ENCODE data around the gene SLC22A6.
"Not testable (repeated sequence)": the region's sequence is repeated elsewhere in the genome, so short reads cannot be mapped to it uniquely, and the experiment has no call there.

SLC22A6 gene

DNA sequence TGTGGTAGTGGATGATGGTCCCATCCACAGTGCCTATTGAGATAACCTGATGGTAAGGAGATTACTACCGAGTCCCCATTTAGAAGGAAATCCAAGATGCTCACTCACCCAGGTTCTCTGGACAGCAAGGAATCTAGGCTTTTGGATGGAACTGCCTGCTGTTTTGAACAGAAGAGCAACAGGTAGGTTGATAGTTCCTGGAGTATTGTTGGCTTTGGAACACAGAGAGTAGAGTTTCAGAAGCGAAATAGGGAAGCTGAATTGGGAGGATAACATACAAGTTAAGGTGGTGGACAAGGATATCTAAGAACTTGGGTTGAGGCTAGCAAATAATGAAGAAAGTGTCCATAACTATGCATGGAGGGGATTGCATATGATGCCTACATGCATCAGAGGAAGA lies 27.6 kb downstream of the SLC22A6 start:
- Histone ChIP-seq H3K4me3 (no peak overlapping the region), H3K27ac (no peak overlapping the region)
- TF ChIP-seq, protein P1, sequence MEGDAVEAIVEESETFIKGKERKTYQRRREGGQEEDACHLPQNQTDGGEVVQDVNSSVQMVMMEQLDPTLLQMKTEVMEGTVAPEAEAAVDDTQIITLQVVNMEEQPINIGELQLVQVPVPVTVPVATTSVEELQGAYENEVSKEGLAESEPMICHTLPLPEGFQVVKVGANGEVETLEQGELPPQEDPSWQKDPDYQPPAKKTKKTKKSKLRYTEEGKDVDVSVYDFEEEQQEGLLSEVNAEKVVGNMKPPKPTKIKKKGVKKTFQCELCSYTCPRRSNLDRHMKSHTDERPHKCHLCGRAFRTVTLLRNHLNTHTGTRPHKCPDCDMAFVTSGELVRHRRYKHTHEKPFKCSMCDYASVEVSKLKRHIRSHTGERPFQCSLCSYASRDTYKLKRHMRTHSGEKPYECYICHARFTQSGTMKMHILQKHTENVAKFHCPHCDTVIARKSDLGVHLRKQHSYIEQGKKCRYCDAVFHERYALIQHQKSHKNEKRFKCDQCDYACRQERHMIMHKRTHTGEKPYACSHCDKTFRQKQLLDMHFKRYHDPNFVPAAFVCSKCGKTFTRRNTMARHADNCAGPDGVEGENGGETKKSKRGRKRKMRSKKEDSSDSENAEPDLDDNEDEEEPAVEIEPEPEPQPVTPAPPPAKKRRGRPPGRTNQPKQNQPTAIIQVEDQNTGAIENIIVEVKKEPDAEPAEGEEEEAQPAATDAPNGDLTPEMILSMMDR (IDR thresholded peaks at IDR 0.05): no peak
- no peak for DNase-seq (ENCODE audit: low spot score)

DNA sequence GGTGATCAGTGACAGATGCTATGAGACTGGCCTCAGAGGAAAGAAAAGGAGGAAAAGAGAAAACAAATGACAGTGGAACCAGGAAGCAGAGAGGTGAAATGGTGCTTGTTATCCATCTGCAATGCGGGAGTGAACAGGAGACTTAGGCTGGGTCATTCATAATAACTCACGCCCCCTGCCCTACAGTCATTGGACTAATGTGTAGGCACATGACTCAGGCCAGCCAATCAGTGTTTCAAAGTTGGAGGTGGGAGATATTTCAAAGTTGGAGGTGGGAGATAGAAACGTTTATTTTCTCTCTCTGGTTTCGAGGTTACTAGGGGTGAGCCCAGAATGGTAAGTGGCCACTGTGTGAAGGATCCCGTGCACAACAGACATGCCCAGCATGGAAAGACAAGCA lies 30.3 kb downstream of the SLC22A6 start:
- no peak for DNase-seq (ENCODE audit: low spot score)
- TF ChIP-seq, protein P1 (IDR thresholded peaks at IDR 0.05): no peak
- Histone ChIP-seq H3K27ac (no peak overlapping the region), H3K4me3 (no peak overlapping the region)

DNA sequence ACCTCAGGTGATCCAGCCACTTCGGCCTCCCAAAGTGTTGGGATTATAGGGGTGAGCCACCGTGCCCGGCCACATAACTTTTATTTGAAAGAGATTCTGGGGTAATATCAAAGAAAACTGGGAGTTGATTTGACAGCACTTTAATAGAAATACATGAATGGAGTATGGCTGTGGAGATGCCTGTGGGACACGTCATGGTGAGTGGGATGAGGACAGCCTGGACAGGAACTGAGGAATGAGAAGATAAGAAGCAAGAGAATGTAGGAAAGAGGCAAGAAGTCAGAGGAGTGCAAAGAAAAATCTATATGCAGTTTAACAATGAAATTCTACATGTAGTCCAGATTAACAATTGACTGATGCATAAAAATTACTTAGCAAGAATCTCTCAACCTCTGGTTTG lies 31.0 kb downstream of the SLC22A6 start:
- Histone ChIP-seq H3K4me3 (no peak overlapping the region), H3K27ac (no peak overlapping the region)
- no peak for DNase-seq (ENCODE audit: low spot score)
- TF ChIP-seq, protein P1 (IDR thresholded peaks at IDR 0.05): no peak

DNA sequence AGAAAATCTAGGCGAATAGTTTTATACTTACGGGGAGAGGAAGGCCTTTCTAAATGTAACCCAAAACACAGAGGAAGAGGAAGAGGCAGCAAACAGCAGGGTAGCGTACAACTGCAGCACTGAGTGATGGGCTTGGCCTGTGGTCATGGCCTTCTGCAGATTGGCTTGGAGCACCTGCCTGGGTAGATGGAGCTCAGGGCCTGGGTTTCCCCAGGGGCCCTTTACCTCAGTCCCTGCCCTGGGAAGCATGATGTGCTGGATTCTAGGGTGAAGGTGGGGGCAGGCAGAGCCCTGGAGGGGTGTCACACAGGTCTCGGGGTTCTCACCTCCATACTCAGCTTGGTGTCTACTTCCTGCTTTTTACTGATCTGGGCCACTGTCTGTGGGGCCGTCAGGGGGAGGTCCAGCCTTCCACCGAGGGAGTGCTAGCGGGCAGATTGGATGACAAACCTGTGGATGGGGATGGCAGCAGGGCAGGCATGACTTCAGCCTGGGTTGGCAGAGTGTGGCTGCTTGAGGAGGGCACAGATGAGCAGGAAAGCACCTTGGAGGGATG lies 35.9 kb downstream of the SLC22A6 start:
- TF ChIP-seq, protein P1 (IDR thresholded peaks at IDR 0.05): no peak
- DNase-seq (ENCODE audit: low spot score): no peak
- no peak overlapping the region for H3K4me3 ChIP-seq
- no peak overlapping the region for H3K27ac ChIP-seq

DNA sequence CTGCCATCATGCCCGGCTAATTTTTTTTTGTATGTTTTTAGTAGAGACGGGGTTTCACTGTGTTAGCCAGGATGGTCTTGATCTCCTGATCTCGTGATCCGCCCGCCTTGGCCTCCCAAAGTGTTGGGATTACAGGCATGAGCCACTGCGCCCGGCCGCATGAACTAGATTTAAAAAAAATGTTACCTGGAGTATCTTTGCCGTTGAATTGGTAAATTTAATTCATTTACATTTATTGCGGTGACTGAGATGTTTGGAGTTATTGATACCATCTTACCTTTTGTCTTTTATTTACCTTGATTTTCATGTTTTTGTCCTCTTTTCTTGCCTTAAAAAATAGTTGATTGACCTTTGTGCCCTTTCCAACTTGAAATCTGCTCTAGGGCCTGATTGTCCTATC lies 39.2 kb downstream of the SLC22A6 start:
- not testable (repeated sequence) for H3K4me3 ChIP-seq; DNase-seq (ENCODE audit: low spot score); H3K27ac ChIP-seq

DNA sequence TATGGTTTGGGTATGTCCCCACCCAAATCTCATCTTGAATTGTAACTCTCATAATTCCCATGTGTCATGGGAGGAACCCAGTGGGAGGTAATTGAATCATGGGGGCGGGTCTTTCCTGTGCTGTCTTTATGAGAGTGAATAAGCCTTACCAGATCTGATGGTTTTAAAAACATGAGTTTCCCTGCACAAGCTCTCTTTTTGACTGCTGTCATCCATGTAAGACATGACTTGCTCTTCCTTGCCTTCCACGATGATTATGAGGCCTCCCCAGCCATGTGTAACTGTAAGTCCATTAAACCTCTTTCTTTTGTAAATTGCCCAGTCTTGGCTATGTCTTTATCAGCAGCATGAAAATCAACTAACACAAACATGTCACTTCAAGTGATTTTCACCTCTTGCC lies 47.2 kb downstream of the SLC22A6 start:
- DNase-seq (ENCODE audit: low spot score); H3K4me3 ChIP-seq; H3K27ac ChIP-seq: not testable (repeated sequence)

DNA sequence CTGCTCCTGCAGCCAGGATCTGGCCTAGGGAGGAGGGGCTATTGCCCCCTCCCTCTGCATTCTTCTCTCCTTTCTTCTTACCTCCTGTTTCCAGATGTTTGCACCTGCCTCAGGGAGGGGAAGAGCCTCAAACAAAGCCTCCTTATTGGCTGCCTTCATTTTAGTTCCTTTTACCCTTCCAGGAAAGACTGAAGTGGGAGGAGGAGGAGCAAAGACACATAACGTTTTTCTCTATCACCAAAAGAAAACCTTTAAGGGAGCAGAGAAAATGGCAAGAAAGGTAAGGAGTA lies 50.3 kb downstream of the SLC22A6 start:
- no peak for DNase-seq (ENCODE audit: low spot score)
- Histone ChIP-seq H3K27ac (no peak overlapping the region), H3K4me3 (no peak overlapping the region)
- TF ChIP-seq, protein P1 (IDR thresholded peaks at IDR 0.05): no peak

DNA sequence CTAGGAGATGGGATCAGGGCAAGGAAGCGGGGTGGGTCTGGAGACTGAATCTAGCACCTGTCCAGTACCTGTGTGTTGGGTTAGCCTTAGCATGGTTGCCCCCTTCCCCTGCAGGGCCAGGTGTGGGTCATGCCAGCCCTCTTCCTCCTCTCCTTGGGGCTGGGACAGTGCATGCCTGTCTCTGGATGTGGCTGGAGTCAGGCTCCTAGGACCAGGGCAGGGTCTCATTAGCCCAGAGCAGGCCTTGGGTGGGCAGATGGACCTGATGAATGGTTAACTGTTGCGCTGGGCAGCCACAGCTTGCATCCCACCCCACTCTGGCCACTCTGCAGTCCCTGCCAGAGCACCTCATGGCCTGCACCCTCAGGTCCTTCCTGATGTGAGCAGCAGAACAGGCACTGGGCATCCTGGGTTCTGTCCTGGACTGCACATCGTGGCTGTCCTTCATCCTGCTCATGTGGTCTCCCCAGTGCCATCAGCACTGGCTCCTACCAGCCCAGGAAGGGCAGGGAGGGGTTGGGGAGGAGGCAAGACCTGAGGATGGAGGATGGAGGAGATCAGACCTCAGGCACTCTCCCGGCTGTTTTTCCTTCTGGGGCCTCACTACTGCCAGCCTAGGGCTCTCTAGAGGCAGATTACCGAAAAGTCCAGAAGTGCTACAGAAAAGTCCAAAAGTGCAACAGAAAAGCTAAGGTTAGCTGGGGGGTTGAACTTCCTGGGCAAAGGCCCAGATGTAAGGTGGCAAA lies 50.8 kb downstream of the SLC22A6 start:
- no peak for DNase-seq (ENCODE audit: low spot score)
- no peak overlapping the region for H3K27ac ChIP-seq
- no peak overlapping the region for H3K4me3 ChIP-seq
- TF ChIP-seq, protein P1 (IDR thresholded peaks at IDR 0.05): no peak
